HG03159 (cell line): ENCODE measurements around the gene AAR2.

Source experiments
- ATAC-seq: cut with Tn5 transposase; IDR thresholded peaks from one replicate; pipeline ENCODE4 v1.9.1; 2021; ENCODE audit warnings: mild to moderate bottlenecking, moderate library complexity; ENCODE audit not compliant: unreplicated experiment

Gene AAR2, protein sequence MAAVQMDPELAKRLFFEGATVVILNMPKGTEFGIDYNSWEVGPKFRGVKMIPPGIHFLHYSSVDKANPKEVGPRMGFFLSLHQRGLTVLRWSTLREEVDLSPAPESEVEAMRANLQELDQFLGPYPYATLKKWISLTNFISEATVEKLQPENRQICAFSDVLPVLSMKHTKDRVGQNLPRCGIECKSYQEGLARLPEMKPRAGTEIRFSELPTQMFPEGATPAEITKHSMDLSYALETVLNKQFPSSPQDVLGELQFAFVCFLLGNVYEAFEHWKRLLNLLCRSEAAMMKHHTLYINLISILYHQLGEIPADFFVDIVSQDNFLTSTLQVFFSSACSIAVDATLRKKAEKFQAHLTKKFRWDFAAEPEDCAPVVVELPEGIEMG

GRCh38 chr20:36235892-36236785, at the start of gene AAR2:
TSS of gene AAR2 (plus strand) at chr20:36236478. CDS start at chr20:36239869, 3,391 bp downstream.
- ATAC-seq, result peak; percentile 64

DNA sequence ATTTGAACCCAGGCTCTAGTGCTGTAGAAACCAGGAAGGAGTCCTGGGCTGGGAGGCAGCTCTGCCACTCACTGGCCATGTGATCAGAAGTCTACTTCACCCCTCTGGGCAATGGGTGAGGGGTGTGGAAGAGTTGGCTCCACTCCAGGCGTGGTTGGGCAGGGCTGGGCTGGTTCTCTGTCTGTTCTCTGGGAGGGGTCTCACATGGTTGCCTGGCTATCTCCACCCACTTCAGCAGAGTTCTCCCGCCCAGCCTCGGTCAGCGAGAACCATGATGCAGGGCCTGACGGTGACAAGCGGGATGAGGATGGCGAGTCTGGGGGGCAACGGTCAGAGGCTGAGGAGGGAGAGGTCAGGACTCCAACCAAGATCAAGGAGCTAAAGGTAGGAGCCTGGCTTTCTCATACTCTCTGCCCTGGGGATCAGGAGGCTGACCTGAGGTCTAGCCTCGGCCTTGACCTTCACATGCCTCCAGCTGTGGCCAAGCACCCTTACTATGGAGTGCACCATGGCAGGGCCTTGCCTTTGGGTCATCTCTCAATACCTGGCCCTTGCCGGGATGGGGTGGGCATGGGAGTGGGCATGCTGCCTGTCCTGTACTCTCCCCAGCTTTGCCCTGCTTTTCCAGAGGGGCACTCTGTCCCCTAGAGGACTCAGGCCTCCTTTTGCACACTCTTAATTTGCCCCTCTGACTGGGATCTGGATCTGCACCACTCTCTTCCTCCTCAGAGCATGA, 42.1 kb upstream of the AAR2 start:
- no peak for ATAC-seq

- no peak for ATAC-seq
Measured at GRCh38 chr20:36196676-36197075, 39.6 kb upstream of the AAR2 start.

DNA sequence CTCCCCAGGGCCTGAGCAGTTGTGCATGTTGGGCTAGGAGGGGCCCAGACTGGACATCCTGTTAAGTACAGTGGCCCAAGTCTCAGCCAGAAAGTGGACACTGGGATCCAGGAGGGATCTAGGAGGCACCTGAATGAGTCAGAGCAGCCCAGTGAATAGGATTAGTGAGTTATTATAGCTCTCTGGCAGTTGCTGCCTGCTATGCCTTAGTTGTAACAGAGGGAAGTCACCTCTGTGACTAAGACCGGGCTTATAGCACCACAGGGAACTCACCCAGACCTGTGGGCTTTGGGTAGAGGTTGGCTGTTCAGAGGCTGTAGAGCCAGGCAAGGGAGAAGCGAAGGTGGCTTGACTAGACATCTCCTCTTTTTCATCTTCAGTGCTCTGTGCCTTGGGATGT, 39.0 kb upstream of the AAR2 start:
- ATAC-seq, result no peak

DNA sequence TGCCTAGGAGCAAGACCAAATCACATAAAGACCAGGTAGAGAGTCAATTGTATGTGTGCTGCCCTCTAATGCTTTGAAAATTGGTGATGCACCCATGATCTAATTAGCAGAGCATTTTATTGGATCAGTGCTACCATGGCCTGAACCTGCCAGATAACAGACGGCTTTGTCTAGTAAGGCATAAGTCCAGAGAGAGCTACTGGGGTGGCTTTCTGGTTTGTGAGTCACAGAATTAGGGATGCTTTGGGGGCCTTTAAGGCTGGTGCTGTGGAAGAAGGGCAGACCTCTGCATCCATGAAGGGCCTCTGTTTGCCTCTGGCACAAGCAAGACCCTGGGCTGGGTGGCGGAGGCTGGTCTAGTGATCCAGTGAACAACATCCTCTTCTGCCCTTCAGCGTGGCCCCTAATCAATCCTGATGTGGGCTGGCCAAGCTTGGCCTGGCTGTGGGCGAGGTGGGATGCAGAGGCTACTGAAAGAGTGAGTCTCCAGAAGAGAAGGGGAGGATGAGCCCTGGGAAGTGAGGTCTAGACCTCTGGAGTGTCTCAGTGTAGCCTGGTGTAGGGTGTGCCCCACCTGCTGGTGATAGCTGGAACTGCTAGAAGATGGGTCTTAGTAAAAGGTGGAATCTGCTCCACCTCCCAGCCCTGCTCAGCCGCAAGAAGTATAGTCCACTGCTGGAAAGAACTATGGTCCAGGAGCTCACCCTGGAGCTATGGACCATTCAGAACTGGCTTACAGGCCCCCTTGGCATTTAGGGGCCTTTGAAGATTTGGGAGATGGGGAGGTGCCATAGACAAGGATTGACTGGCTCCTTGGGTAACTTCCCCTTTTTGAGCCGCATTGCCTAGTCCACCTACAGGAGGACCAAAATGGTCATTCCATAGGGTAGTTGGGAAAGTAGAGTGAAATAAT, 36.7 kb upstream of the AAR2 start:
- ATAC-seq, result no peak

DNA sequence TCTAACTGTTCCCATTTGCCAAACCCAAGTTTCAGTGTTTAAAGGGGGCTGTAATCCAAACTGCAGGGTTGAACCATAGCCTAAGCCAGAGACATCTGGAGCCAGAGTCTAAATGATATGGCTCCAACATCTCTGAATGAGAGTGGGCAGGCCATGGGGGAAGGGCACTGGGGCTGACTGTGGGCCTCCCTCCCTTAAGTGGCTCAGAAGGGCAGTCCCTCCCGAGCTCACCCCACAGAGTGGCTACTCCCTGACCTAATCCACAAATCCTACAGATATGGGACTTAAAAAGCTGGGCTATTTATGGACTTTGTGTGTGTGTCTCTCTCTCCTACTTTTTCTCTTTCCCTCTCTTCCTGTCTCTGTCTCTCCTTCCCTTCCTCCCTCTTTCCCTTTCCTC, 35.8 kb upstream of the AAR2 start:
- no peak for ATAC-seq

DNA sequence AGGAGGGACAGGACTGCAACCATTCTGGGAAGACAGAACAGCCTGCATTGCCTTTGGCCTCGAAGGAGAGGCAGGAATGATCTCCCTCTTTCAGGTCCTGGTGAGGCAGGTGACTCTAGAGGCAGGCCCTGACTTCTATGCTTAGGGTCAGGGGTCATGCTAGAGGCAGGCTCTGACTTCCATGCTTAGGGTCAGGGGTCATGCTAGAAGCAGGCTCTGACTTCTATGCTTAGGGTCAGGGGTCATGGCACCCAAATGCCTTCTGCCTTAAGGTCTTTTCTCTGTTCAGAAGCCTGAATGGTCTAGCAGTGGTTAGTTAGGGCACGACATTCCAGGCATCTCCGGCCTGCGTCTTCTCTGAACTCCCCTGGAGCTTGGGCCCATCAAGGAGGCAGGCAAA, 35.1 kb upstream of the AAR2 start:
- ATAC-seq, result no peak

DNA sequence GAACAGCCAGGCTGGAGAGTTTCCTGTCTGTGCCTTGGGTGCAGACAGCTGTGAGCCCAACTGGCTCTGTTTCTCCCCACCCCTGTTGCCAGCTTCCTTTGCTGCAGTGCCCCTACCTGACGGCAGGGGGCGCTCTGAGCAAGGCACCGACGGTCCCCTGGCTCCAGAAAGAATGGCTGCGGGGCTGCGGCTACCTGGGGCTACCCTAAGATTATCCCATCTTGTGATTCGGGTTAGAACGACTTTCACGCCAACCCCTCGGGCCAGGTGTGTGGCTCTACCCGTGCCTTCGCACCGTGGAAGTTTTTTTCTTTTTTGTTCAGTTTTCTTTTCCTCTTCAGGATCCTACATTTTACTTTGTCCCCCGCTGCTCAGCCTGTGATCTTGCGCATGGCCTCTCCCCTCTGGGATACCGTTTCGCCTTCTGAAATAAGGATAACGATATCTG, 33.4 kb upstream of the AAR2 start:
- ATAC-seq, result no peak

GRCh38 chr20:36203861-36204260, 32.4 kb upstream of the AAR2 start:
- no peak for ATAC-seq

GRCh38 chr20:36205026-36205425, 31.3 kb upstream of the AAR2 start:
- no peak for ATAC-seq

DNA sequence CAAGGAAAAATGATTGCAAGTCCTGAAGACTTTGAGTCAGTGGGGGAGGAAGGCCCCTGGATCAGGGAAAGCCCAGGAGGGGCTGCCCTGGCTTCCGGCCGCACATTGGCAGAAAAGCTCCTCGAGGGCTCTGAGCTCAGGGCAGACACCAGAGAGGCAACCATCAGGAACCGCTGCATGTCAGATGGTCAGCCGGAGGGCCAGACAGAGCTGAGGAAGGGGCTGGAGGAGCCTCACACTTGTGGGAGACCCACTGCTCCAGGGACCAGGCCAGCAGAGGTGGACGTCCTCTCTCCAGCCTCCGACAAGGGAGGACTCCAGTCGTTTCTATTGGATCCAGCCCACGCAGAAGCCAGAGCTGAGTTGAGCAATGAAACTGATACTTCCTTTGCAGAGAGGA, 30.2 kb upstream of the AAR2 start:
- ATAC-seq, result no peak

DNA sequence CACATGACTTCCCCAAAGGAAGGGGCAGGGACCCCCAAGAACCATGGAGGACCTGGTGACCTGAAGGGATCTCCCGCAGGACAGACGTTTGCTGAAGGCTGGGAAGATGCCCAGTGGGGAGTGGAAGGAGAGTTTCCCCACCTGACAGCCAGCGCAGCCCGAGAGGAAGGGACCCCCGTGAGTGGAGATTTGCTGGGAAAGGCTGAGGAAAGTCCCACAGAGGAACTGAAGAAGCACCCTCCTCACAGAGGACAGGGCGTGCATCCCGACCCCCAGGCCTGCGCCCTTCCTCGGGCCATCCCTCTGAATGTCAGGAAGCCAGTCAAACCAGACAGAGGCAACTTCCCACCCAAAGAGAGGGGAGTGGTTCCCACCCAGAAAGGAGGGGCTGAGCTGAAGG, 29.6 kb upstream of the AAR2 start:
- no peak for ATAC-seq

- ATAC-seq, result no peak
Measured at GRCh38 chr20:36207602-36208001, 28.7 kb upstream of the AAR2 start.

DNA sequence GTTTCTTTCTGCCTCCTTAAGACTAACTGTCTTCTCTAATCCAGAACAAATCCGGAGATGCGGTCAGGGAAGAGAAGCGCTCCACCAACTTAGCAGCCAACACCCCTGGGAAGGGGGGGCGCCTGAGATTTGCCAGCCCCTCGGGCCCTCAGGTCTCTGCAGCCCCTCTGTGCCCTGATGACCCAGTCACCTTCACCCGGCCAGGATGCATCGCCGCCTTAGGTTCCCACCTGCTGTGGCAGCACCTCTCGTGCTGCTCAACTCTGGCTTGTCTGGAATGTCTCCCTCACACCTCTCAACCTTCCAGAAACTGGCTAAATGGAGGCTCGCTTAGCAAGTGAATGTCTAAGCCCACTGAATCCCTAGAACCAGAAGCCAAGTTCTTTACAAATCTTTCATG, 28.0 kb upstream of the AAR2 start:
- no peak for ATAC-seq

DNA sequence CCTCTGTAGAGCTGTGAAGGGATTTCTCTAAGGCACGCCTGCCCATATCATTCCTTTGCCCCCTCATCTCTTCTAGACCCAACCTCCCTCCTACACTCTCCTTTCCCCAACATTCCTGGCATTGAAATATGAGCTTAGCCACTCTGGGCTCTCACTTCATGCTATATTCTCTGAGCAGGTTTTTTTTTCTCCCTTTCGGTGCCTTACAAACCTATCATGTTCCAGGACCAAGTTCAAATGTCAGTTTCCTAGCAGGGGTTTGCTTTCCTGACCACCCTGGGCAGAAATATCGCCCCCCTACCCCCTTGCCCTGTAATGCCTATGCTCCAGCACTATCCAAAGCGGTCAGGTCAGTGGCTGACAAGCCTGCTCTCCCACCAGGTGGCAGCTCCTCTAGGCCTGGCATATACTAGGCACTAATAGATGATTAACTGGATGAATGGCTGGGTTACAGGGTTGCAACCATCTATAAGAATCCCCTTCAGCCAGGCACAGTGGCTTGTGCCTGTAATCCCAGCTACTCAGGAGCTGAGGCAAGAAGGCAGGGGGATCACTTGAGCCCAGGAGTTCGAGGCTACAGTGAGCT, 25.7 kb upstream of the AAR2 start:
- no peak for ATAC-seq

GRCh38 chr20:36213362-36213761, 22.9 kb upstream of the AAR2 start:
- ATAC-seq, result no peak

DNA sequence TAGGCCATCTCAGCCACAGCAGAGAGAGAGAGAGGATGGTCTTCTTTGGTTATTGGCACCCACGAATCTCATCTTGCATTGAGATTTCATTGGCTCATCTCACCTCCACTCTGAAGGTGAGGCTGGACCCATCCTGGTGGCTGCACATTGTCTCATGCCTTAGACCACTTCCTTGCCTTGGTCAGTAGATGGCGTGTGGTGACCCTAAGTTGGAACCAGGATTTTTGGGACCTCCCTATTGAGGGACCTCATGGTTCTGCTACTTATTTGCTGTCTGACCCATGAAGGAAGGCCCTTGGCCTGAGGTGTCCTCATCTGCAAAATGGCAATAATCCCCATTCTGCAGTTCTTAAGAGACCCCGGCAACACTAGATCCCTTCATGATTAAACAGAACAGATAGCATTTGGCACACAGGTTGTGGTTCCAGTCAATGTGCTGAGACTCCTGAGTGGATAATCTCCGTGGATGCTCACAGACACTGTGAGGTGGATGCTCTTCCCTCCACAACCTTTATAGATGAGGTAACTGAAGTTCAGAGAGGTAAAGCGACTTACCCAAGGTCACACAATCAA, 21.5 kb upstream of the AAR2 start:
- ATAC-seq, result no peak

GRCh38 chr20:36215778-36216177, 20.5 kb upstream of the AAR2 start:
- ATAC-seq, result no peak

DNA sequence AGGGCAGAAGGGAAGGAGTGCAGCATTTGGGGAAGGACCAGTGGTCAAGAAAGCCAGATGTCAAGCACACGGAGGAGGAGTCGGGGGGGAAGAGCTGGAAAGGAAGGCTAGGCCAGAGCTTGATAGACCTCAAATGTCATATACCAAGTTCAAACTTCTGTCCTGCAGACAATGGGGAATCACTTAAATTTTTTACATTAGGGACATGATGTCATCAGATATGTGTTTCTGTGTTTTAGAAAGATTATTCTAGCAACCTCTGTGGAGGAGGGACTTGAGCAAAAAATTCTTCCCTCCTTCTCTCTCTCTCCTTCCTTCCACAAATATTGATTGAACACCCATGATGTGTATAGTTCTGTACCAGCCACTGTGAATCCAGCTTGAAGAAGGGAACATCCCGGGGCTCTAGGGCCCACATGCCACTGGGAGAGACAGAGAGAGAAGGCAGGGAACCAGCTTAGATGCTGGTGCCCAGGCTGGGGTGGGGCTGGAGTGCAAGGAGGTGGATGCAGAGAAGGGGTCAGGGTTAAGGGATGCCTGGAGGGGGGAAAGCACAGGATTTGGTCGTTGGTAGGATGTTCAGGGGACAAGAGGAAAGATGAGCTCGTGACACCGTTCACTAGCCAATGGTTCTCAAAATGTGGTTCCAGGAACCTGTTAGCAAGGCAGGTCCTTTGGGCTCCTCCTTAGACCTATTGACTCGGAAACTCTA, 19.8 kb upstream of the AAR2 start:
- no peak for ATAC-seq
